Type B pancreatic cell (in vitro differentiated cells): ENCODE data around the gene TBC1D14. TPM values are rescaled to one million over a fixed set of nuclear protein-coding genes. Genes with fewer than 3 reads are reported as not detected.

Experiments used
- DNase-seq: peaks from one replicate; pipeline ENCODE4 v3.0.0; 2021; ENCODE audit warnings: mixed read lengths; ENCODE audit not compliant: unreplicated experiment; ENCODE audit errors: extremely low spot score
- H3K27ac Mint-ChIP-seq: 2 replicates; pipeline ENCODE4 v1.8.0; 2021; ENCODE audit warnings: mild to moderate bottlenecking, mixed read lengths
- H3K27me3 Mint-ChIP-seq: 2 replicates; pipeline ENCODE4 v1.8.0; 2021; ENCODE audit warnings: mixed read lengths
- H3K36me3 Mint-ChIP-seq: 2 replicates; pipeline ENCODE4 v1.8.0; 2021; ENCODE audit warnings: mixed read lengths
- H3K4me1 Mint-ChIP-seq: one replicate; pipeline ENCODE4 v1.8.0; 2021; ENCODE audit warnings: mixed read lengths; ENCODE audit not compliant: unreplicated experiment
- H3K4me3 Mint-ChIP-seq: 2 replicates; pipeline ENCODE4 v1.8.0; 2021; ENCODE audit warnings: mild to moderate bottlenecking, mixed read lengths
- H3K9me3 Mint-ChIP-seq: 2 replicates; pipeline ENCODE4 v1.8.0; 2021; ENCODE audit warnings: mixed read lengths
- CTCF ChIP-seq: fragments of 200-600 bp; sonication (generic); conservative IDR thresholded peaks from 2 replicates; pipeline ENCODE4 v1.5.0; 2021; ENCODE audit warnings: antibody characterized with exemption, mild to moderate bottlenecking
- total RNA-seq: library from RNA; stranded (reverse); gene quantifications from 2 replicates; pipeline ENCODE4 v1.2.1, GENCODE V29; 2021; ENCODE audit warnings: low replicate concordance

TBC1D14 gene
- total RNA-seq, 1 donor from 2014 or later: 55.9 TPM

- Mint-ChIP-seq H3K4me3 (peak within 1 kb of the TSS; percentile 95), H3K27ac (peak within 1 kb of the TSS; percentile 91), H3K4me1 (peaks cover 37% of the 10 kb centered on the region), H3K36me3 (no peaks in the 10 kb centered on the region), H3K9me3 (no peaks in the 10 kb centered on the region), H3K27me3 (peaks cover 7% of the 10 kb centered on the region)
- no peak for DNase-seq
- no peak for TF ChIP-seq CTCF
Observed at GRCh38 chr4:7043284-7044136, 133.9 kb downstream of the TBC1D14 start, which contains the start of gene TADA2B. Gene TADA2B (plus strand): TSS chr4:7043372. CDS start chr4:7043580, 208 bp downstream.

- H3K4me3 Mint-ChIP-seq: peak overlapping the region; percentile 86
- peaks cover 7% of the 10 kb centered on the region for H3K27me3 Mint-ChIP-seq
- peaks cover 37% of the 10 kb centered on the region for H3K4me1 Mint-ChIP-seq
- peak overlapping the region; percentile 58 for H3K27ac Mint-ChIP-seq
- TF ChIP-seq CTCF: no peak
- no peaks in the 10 kb centered on the region for H3K9me3 Mint-ChIP-seq
- DNase-seq: no peak
- H3K36me3 Mint-ChIP-seq: no peaks in the 10 kb centered on the region
Observed at GRCh38 chr4:7044137-7044930, 134.7 kb downstream of the TBC1D14 start.

- Mint-ChIP-seq H3K4me3 (peak overlapping the region; percentile 86), H3K27ac (peak overlapping the region; percentile 58), H3K36me3 (no peaks in the 10 kb centered on the region), H3K9me3 (no peaks in the 10 kb centered on the region), H3K27me3 (peaks cover 7% of the 10 kb centered on the region), H3K4me1 (peaks cover 37% of the 10 kb centered on the region)
- no peak for TF ChIP-seq CTCF
- DNase-seq: no peak
Observed at GRCh38 chr4:7045553-7045952, 135.9 kb downstream of the TBC1D14 start.

- peaks cover 37% of the 10 kb centered on the region for H3K4me1 Mint-ChIP-seq
- H3K27ac Mint-ChIP-seq: peak overlapping the region; percentile 9
- DNase-seq: no peak
- peak overlapping the region; percentile 42 for H3K4me3 Mint-ChIP-seq
- TF ChIP-seq CTCF: no peak
- no peaks in the 10 kb centered on the region for H3K9me3 Mint-ChIP-seq
- H3K36me3 Mint-ChIP-seq: no peaks in the 10 kb centered on the region
- H3K27me3 Mint-ChIP-seq: peaks cover 7% of the 10 kb centered on the region
Observed at GRCh38 chr4:7045961-7046921, 136.6 kb downstream of the TBC1D14 start.

GRCh38 chr4:7046971-7047370, 137.3 kb downstream of the TBC1D14 start:
- H3K36me3 Mint-ChIP-seq: no peaks in the 10 kb centered on the region
- peaks cover 33% of the 10 kb centered on the region for H3K4me1 Mint-ChIP-seq
- no peaks in the 10 kb centered on the region for H3K9me3 Mint-ChIP-seq
- H3K27me3 Mint-ChIP-seq: peaks cover 1% of the 10 kb centered on the region
- TF ChIP-seq CTCF: no peak
- no peak for DNase-seq
- H3K27ac Mint-ChIP-seq: peak overlapping the region; percentile 9
- peak overlapping the region; percentile 13 for H3K4me3 Mint-ChIP-seq
